IMR-90 (cell line): ENCODE results near the gene RIPK4. TPM values are rescaled to one million over a fixed set of nuclear protein-coding genes. Genes with fewer than 3 reads are reported as not detected.

Experiments
- ATAC-seq: fragments of 200-7000 bp; cut with Tn5 transposase; 2 replicates; pipeline ENCODE4 v1.9.1; 2020; ENCODE audit warnings: low read depth, mild to moderate bottlenecking, moderate library complexity
- BruUV-seq: library from RNA; stranded (reverse); fragments of 400-500 nt; replicated peaks from 2 replicates; lab custom pipeline; 2021; lab: Mats Ljungman, UMichigan
- CTCF ChIA-PET: fragments of 300-600 bp; formaldehyde crosslinking; extraction: SDS; loops from one replicate; lab custom pipeline; 2021; ENCODE audit warnings: antibody characterized with exemption; lab: Yijun Ruan, JAX
- POLR2A ChIA-PET: fragments of 300-600 bp; sonication (Branson Sonifier 250); formaldehyde crosslinking; loops from one replicate; lab custom pipeline; 2022; ENCODE audit warnings: antibody characterized with exemption; ENCODE audit not compliant: unreplicated experiment; lab: Charles Lee
- DNase-seq: peaks from one replicate; pipeline ENCODE4 v3.0.0; 2013
- H2AFZ ChIP-seq: replicated peaks from 2 replicates; pipeline ENCODE3; 2013; ENCODE audit warnings: low read length, mild to moderate bottlenecking; ENCODE audit not compliant: poor library complexity
- H2AK5ac ChIP-seq: 2 replicates; pipeline ENCODE4 v1.6.1; 2013; ENCODE audit warnings: low read depth, low read length, inconsistent platforms
- H2AK9ac ChIP-seq: replicated peaks from 2 replicates; pipeline ENCODE3; 2013; ENCODE audit warnings: mild to moderate bottlenecking, low read depth, low read length, moderate library complexity; ENCODE audit not compliant: poor library complexity
- H2BK120ac ChIP-seq: 2 replicates; pipeline ENCODE4 v1.6.1; 2013; ENCODE audit warnings: low read depth, low read length, inconsistent platforms
- H2BK15ac ChIP-seq: 3 replicates; pipeline ENCODE4 v1.6.1; 2013; ENCODE audit warnings: low read depth, low read length, inconsistent platforms
- H2BK20ac ChIP-seq: 2 replicates; pipeline ENCODE4 v1.6.1; 2013; ENCODE audit warnings: low read depth, mild to moderate bottlenecking, inconsistent platforms, low read length, moderate library complexity
- H2BK5ac ChIP-seq: 2 replicates; pipeline ENCODE4 v1.6.1; 2013; ENCODE audit warnings: mild to moderate bottlenecking, low read depth, low read length, inconsistent platforms; ENCODE audit not compliant: poor library complexity, severe bottlenecking
- H3K14ac ChIP-seq: replicated peaks from 2 replicates; pipeline ENCODE4 v1.6.1; 2013; ENCODE audit warnings: low read depth, low read length, inconsistent platforms
- H3K18ac ChIP-seq: 2 replicates; pipeline ENCODE4 v1.6.1; 2013; ENCODE audit warnings: low read depth, low read length, control low read depth
- H3K23ac ChIP-seq: 2 replicates; pipeline ENCODE4 v1.6.1; 2013; ENCODE audit warnings: low read depth, low read length, inconsistent platforms
- H3K27ac ChIP-seq: 2 replicates; pipeline ENCODE4 v1.5.1; 2013; ENCODE audit warnings: mild to moderate bottlenecking, control low read depth, low read length; ENCODE audit not compliant: insufficient read depth
- H3K27me3 ChIP-seq: 2 replicates; pipeline ENCODE4 v1.6.1; 2013; ENCODE audit warnings: low read length; ENCODE audit not compliant: control insufficient read depth, insufficient read depth
- H3K36me3 ChIP-seq: 2 replicates; pipeline ENCODE4 v1.6.1; 2013; ENCODE audit warnings: low read length, mixed read lengths; ENCODE audit not compliant: control insufficient read depth, insufficient read depth
- H3K4ac ChIP-seq: 2 replicates; pipeline ENCODE4 v1.6.1; 2013; ENCODE audit warnings: low read depth, low read length, inconsistent platforms
- H3K4me1 ChIP-seq: 2 replicates; pipeline ENCODE4 v1.6.1; 2013; ENCODE audit warnings: low read length, mixed read lengths; ENCODE audit not compliant: control insufficient read depth, insufficient read depth
- H3K4me2 ChIP-seq: 2 replicates; pipeline ENCODE4 v1.6.1; 2013; ENCODE audit warnings: low read depth, mild to moderate bottlenecking, control low read depth, low read length, moderate library complexity
- H3K4me3 ChIP-seq: 2 replicates; pipeline ENCODE4 v1.5.1; 2013; ENCODE audit warnings: low read depth, mild to moderate bottlenecking, control low read depth, low read length, moderate library complexity; ENCODE audit not compliant: insufficient read depth
- H3K56ac ChIP-seq: 2 replicates; pipeline ENCODE4 v1.6.1; 2013; ENCODE audit warnings: low read length, inconsistent platforms; ENCODE audit not compliant: insufficient read depth; ENCODE audit errors: extremely low read depth
- H3K79me1 ChIP-seq, 2 experiments: 2 replicates each; pipeline ENCODE4 v1.6.1; 2013; ENCODE audit warnings: low read length in 2 of 2, inconsistent platforms in 1 of 2, low read depth in 1 of 2
- H3K9ac ChIP-seq: 2 replicates; pipeline ENCODE4 v1.6.1; 2013; ENCODE audit warnings: low read depth, low read length, control low read depth
- H3K9me1 ChIP-seq: 2 replicates; pipeline ENCODE4 v1.6.1; 2013; ENCODE audit warnings: low read length, inconsistent platforms; ENCODE audit not compliant: insufficient read depth
- H3K9me3 ChIP-seq: 2 replicates; pipeline ENCODE4 v1.6.1; 2013; ENCODE audit warnings: low read length; ENCODE audit not compliant: control insufficient read depth, insufficient read depth
- H4K20me1 ChIP-seq: 2 replicates; pipeline ENCODE4 v1.6.1; 2013; ENCODE audit warnings: low read length, inconsistent platforms; ENCODE audit not compliant: insufficient read depth
- H4K5ac ChIP-seq: 2 replicates; pipeline ENCODE4 v1.6.1; 2013; ENCODE audit warnings: mild to moderate bottlenecking, low read depth, low read length, control low read depth
- H4K8ac ChIP-seq, 2 experiments: 2 replicates each; pipeline ENCODE4 v1.6.1; 2013; ENCODE audit warnings: low read depth in 2 of 2, low read length in 2 of 2, control low read depth in 1 of 2, inconsistent platforms in 1 of 2
- H4K91ac ChIP-seq: 2 replicates; pipeline ENCODE4 v1.6.1; 2013; ENCODE audit warnings: low read depth, low read length, inconsistent platforms; ENCODE audit not compliant: insufficient read depth
- POLR2A ChIP-seq: IDR thresholded peaks from 2 replicates; pipeline ENCODE4 v1.6.1; 2012; ENCODE audit warnings: mild to moderate bottlenecking, low read depth, low read length
- WGBS, 2 experiments: methylation state at CpG; one replicate each; pipeline versions ENCODE4 v1.1.5 to v1.1.7; 2013; ENCODE audit warnings: missing lambda C conversion rate in 2 of 2; ENCODE audit not compliant: insufficient read length in 1 of 2; ENCODE audit errors: extremely low coverage in 2 of 2; 5-methylcytosine and 5-hydroxymethylcytosine counted together
- dilution Hi-C: fragments of 300-500 bp; cut with HindIII; formaldehyde crosslinking; loops from one replicate; pipeline ENCODE4 v1.14.3; 2018; ENCODE audit warnings: low sequenced_read_pairs; ENCODE audit not compliant: unreplicated experiment
- in situ Hi-C: fragments of 300-500 bp; cut with MboI; formaldehyde crosslinking; loops from 3 replicates; pipeline ENCODE4 v1.14.3; 2019; ENCODE audit warnings: low sequenced_read_pairs, inconsistent platforms, mixed read lengths
- intact Hi-C: fragments of 100-400 bp; cut with micrococcal nuclease; formaldehyde crosslinking; loops from 2 replicates; pipeline ENCODE4 v1.10.0; 2022
- polyA plus RNA-seq, 3 experiments: library from polyadenylated mRNA; depleted of rRNA; stranded (reverse); fragments of >200 nt; gene quantifications; 2 replicates each; pipeline ENCODE4 v1.2.3, GENCODE V29; 2012; ENCODE audit warnings: low replicate concordance in 1 of 3
- total RNA-seq: library from RNA; depleted of rRNA; stranded (reverse); fragments of >200 nt; gene quantifications from 2 replicates; pipeline ENCODE4 v1.2.3, GENCODE V29; 2012

The RIPK4 gene
- total and polyA plus RNA-seq, 2 of the 4 experiments (the other 2 are of a cell fraction): under 0.01 to 0.03 TPM

GRCh38 chr21:41780337-41781049 is 13.6 kb upstream of the RIPK4 start:
- no peak overlapping the region for H2BK20ac ChIP-seq
- H3K4me1 ChIP-seq: no peaks in the 10 kb centered on the region
- no peak overlapping the region for H3K27ac ChIP-seq
- POLR2A ChIA-PET: no interaction called here
- H2AK9ac ChIP-seq: no peak overlapping the region
- in situ Hi-C loops: loop anchor here (25.0 kb wide), 1 partner anchor 493 kb away; no protein-coding TSS in a partner anchor
- H3K14ac ChIP-seq: no peak overlapping the region
- H3K4me3 ChIP-seq: no peak overlapping the region
- DNase-seq: no peak
- H2BK15ac ChIP-seq: no peak overlapping the region
- TF ChIP-seq POLR2A: no peak
- H3K9me1 ChIP-seq: no peaks in the 10 kb centered on the region
- 0 out of 2 replicates have a peak, but pooled peaks cover 2% of the 10 kb centered on the region for H3K9me3 ChIP-seq
- no peaks in the 10 kb centered on the region for H4K20me1 ChIP-seq
- H3K36me3 ChIP-seq: no peaks in the 10 kb centered on the region
- H3K23ac ChIP-seq: no peak overlapping the region
- H3K56ac ChIP-seq: no peak overlapping the region
- H4K91ac ChIP-seq: no peak overlapping the region
- H2BK5ac ChIP-seq: no peak overlapping the region
- H3K4me2 ChIP-seq: no peak overlapping the region
- BruUV-seq: no TSS peak
- peaks cover 51% of the 10 kb centered on the region for H3K27me3 ChIP-seq
- H4K8ac ChIP-seq: no peak overlapping the region
- H3K9ac ChIP-seq: no peak overlapping the region
- WGBS, 2 experiments: no CpG with 5 or more reads among the region's 1 CpG
- CTCF ChIA-PET: no interaction called here
- dilution Hi-C loops: no loop called here
- intact Hi-C loops: no loop called here
- no peak overlapping the region for H3K4ac ChIP-seq
- H2AK5ac ChIP-seq: no peak overlapping the region
- no peak overlapping the region for H2AFZ ChIP-seq
- no peaks in the 10 kb centered on the region for H3K79me1 ChIP-seq
- no peak overlapping the region for H4K5ac ChIP-seq
- H3K18ac ChIP-seq: no peak overlapping the region
- no peak for ATAC-seq
- H2BK120ac ChIP-seq: no peak overlapping the region
